ENCODE data around the gene GNL2.

Gene GNL2

GRCh38 chr1:37574834-37575480, 20.8 kb downstream of the GNL2 start:
- Histone ChIP-seq H2BK15ac (ENCODE audit: low read depth, poor library complexity, severe bottlenecking) (no peak overlapping the region), H3K14ac (ENCODE audit: low read length in 2 of 2) (no peak overlapping the region), H2BK120ac (ENCODE audit: low read depth, low read length) (peak overlapping the region; percentile 67), H3K27me3 (ENCODE audit: control insufficient read depth in 1 of 2, insufficient read depth in 1 of 2, low read length in 2 of 2) (no peaks in the 10 kb centered on the region), H3K4me3 (ENCODE audit: insufficient read depth in 1 of 2, low read depth in 1 of 2, low read length in 2 of 2) (peak overlapping the region in 1 of 2 experiments; percentile 1), H3K36me3 (ENCODE audit: control insufficient read depth in 1 of 2, insufficient read depth in 2 of 2, low read depth in 1 of 2, low read length in 2 of 2) (peaks cover 50 to 87% of the 10 kb centered on the region in 2 experiments), H2AFZ (ENCODE audit: low read depth, low read length) (no peak overlapping the region), H2BK12ac (ENCODE audit: low read length in 2 of 2) (no peak overlapping the region), H3K9ac (ENCODE audit: low read length) (peak overlapping the region; percentile 67), H3K4me2 (ENCODE audit: low read length, poor library complexity, severe bottlenecking) (no peak overlapping the region), H3K9me3 (ENCODE audit: control insufficient read depth, low read length) (no peaks in the 10 kb centered on the region), H3K18ac (ENCODE audit: low read depth in 1 of 2, low read length in 2 of 2) (peak overlapping the region; percentile 77 to 80), H3K79me1 (replicated peaks; ENCODE audit: low read length, poor library complexity, severe bottlenecking) (peaks cover 30% of the 10 kb centered on the region), H3K4ac (ENCODE audit: low read depth in 1 of 2, low read length in 2 of 2) (no peak overlapping the region), H3K23ac (ENCODE audit: low read length in 2 of 2) (no peak overlapping the region), H4K91ac (ENCODE audit: low read length) (peak overlapping the region; percentile 74), H3K27ac (ENCODE audit: low read length, poor library complexity, severe bottlenecking) (no peak overlapping the region), H2AK5ac (ENCODE audit: low read length, severe bottlenecking) (no peak overlapping the region), H2BK5ac (ENCODE audit: low read depth, low read length, poor library complexity, severe bottlenecking) (no peak overlapping the region), H4K8ac (ENCODE audit: low read length) (peak overlapping the region; percentile 35), H3K4me1 (ENCODE audit: control insufficient read depth, insufficient read depth, low read depth, low read length) (no peaks in the 10 kb centered on the region)
- peak; percentile 98 for DNase-seq
- WGBS = 6% methylated on average over 7 of the region's 7 CpGs

GRCh38 chr1:37570528-37571334, 25.0 kb downstream of the GNL2 start:
- WGBS = 82% methylated on average over 1 of the region's 3 CpGs
- no peak overlapping the region for H3K14ac ChIP-seq (ENCODE audit: low read length in 2 of 2)

GRCh38 chr1:37567023-37567422, 28.7 kb downstream of the GNL2 start:
- WGBS = 52% methylated on average over 3 of the region's 3 CpGs
- Histone ChIP-seq H3K18ac (ENCODE audit: low read depth in 1 of 2, low read length in 2 of 2) (no peak overlapping the region), H4K8ac (ENCODE audit: low read length) (no peak overlapping the region), H2BK12ac (ENCODE audit: low read length in 2 of 2) (no peak overlapping the region), H2AFZ (ENCODE audit: low read depth, low read length) (no peak overlapping the region), H3K23ac (ENCODE audit: low read length in 2 of 2) (no peak overlapping the region), H3K79me1 (replicated peaks; ENCODE audit: low read length, poor library complexity, severe bottlenecking) (peaks cover 12% of the 10 kb centered on the region), H3K36me3 (ENCODE audit: control insufficient read depth in 1 of 2, insufficient read depth in 2 of 2, low read depth in 1 of 2, low read length in 2 of 2) (peaks cover 43 to 83% of the 10 kb centered on the region in 2 experiments), H4K91ac (ENCODE audit: low read length) (no peak overlapping the region), H3K4me3 (ENCODE audit: insufficient read depth in 1 of 2, low read depth in 1 of 2, low read length in 2 of 2) (no peak overlapping the region), H2BK15ac (ENCODE audit: low read depth, poor library complexity, severe bottlenecking) (no peak overlapping the region), H3K27me3 (ENCODE audit: control insufficient read depth in 1 of 2, insufficient read depth in 1 of 2, low read length in 2 of 2) (no peaks in the 10 kb centered on the region), H2AK5ac (ENCODE audit: low read length, severe bottlenecking) (no peak overlapping the region), H3K27ac (ENCODE audit: low read length, poor library complexity, severe bottlenecking) (no peak overlapping the region), H3K9ac (ENCODE audit: low read length) (peak overlapping the region; percentile 40), H3K9me3 (ENCODE audit: control insufficient read depth, low read length) (no peaks in the 10 kb centered on the region), H3K4me2 (ENCODE audit: low read length, poor library complexity, severe bottlenecking) (no peak overlapping the region), H3K4ac (ENCODE audit: low read depth in 1 of 2, low read length in 2 of 2) (no peak overlapping the region), H2BK120ac (ENCODE audit: low read depth, low read length) (no peak overlapping the region), H3K4me1 (ENCODE audit: control insufficient read depth, insufficient read depth, low read depth, low read length) (no peaks in the 10 kb centered on the region), H3K14ac (ENCODE audit: low read length in 2 of 2) (no peak overlapping the region), H2BK5ac (ENCODE audit: low read depth, low read length, poor library complexity, severe bottlenecking) (no peak overlapping the region)
- DNase-seq = peak; percentile 90

More at GRCh38 chr1:37570528-37571334, 25.0 kb downstream of the GNL2 start:
- no peak overlapping the region for H3K18ac ChIP-seq (ENCODE audit: low read depth in 1 of 2, low read length in 2 of 2)
- no peak for DNase-seq
- H3K36me3 ChIP-seq (ENCODE audit: control insufficient read depth in 1 of 2, insufficient read depth in 2 of 2, low read depth in 1 of 2, low read length in 2 of 2) = peaks cover 53 to 96% of the 10 kb centered on the region in 2 experiments
- no peak overlapping the region for H4K91ac ChIP-seq (ENCODE audit: low read length)
- H3K27ac ChIP-seq (ENCODE audit: low read length, poor library complexity, severe bottlenecking) = no peak overlapping the region
- H3K9ac ChIP-seq (ENCODE audit: low read length) = no peak overlapping the region
- no peak overlapping the region for H4K8ac ChIP-seq (ENCODE audit: low read length)
- no peaks in the 10 kb centered on the region for H3K27me3 ChIP-seq (ENCODE audit: control insufficient read depth in 1 of 2, insufficient read depth in 1 of 2, low read length in 2 of 2)
- no peak overlapping the region for H3K4me2 ChIP-seq (ENCODE audit: low read length, poor library complexity, severe bottlenecking)
- H2BK15ac ChIP-seq (ENCODE audit: low read depth, poor library complexity, severe bottlenecking) = no peak overlapping the region
- H3K9me3 ChIP-seq (ENCODE audit: control insufficient read depth, low read length) = no peaks in the 10 kb centered on the region
- no peak overlapping the region for H2AK5ac ChIP-seq (ENCODE audit: low read length, severe bottlenecking)
- H3K79me1 ChIP-seq (replicated peaks; ENCODE audit: low read length, poor library complexity, severe bottlenecking) = peaks cover 25% of the 10 kb centered on the region
- no peak overlapping the region for H2BK5ac ChIP-seq (ENCODE audit: low read depth, low read length, poor library complexity, severe bottlenecking)
- no peaks in the 10 kb centered on the region for H3K4me1 ChIP-seq (ENCODE audit: control insufficient read depth, insufficient read depth, low read depth, low read length)
- no peak overlapping the region for H3K4me3 ChIP-seq (ENCODE audit: insufficient read depth in 1 of 2, low read depth in 1 of 2, low read length in 2 of 2)
- no peak overlapping the region for H2AFZ ChIP-seq (ENCODE audit: low read depth, low read length)
- H3K4ac ChIP-seq (ENCODE audit: low read depth in 1 of 2, low read length in 2 of 2) = no peak overlapping the region
- no peak overlapping the region for H2BK12ac ChIP-seq (ENCODE audit: low read length in 2 of 2)
- H3K23ac ChIP-seq (ENCODE audit: low read length in 2 of 2) = no peak overlapping the region
- no peak overlapping the region for H2BK120ac ChIP-seq (ENCODE audit: low read depth, low read length)

GRCh38 chr1:37564892-37565291, 30.8 kb downstream of the GNL2 start:
- Histone ChIP-seq H2BK120ac (ENCODE audit: low read depth, low read length) (no peak overlapping the region), H3K4me2 (ENCODE audit: low read length, poor library complexity, severe bottlenecking) (no peak overlapping the region), H2BK15ac (ENCODE audit: low read depth, poor library complexity, severe bottlenecking) (no peak overlapping the region), H3K9me3 (ENCODE audit: control insufficient read depth, low read length) (no peaks in the 10 kb centered on the region), H3K14ac (ENCODE audit: low read length in 2 of 2) (no peak overlapping the region), H3K4me1 (ENCODE audit: control insufficient read depth, insufficient read depth, low read depth, low read length) (peaks cover 4% of the 10 kb centered on the region), H3K79me1 (replicated peaks; ENCODE audit: low read length, poor library complexity, severe bottlenecking) (peaks cover 6% of the 10 kb centered on the region), H3K4me3 (ENCODE audit: insufficient read depth in 1 of 2, low read depth in 1 of 2, low read length in 2 of 2) (no peak overlapping the region), H3K27ac (ENCODE audit: low read length, poor library complexity, severe bottlenecking) (no peak overlapping the region), H2BK5ac (ENCODE audit: low read depth, low read length, poor library complexity, severe bottlenecking) (no peak overlapping the region), H3K9ac (ENCODE audit: low read length) (no peak overlapping the region), H3K36me3 (ENCODE audit: control insufficient read depth in 1 of 2, insufficient read depth in 2 of 2, low read depth in 1 of 2, low read length in 2 of 2) (peaks cover 46 to 73% of the 10 kb centered on the region in 2 experiments), H4K8ac (ENCODE audit: low read length) (no peak overlapping the region), H3K27me3 (ENCODE audit: control insufficient read depth in 1 of 2, insufficient read depth in 1 of 2, low read length in 2 of 2) (no peaks in the 10 kb centered on the region), H2BK12ac (ENCODE audit: low read length in 2 of 2) (peak overlapping the region in 1 of 2 experiments; percentile 28), H3K18ac (ENCODE audit: low read depth in 1 of 2, low read length in 2 of 2) (no peak overlapping the region), H4K91ac (ENCODE audit: low read length) (peak overlapping the region; percentile 67), H2AK5ac (ENCODE audit: low read length, severe bottlenecking) (no peak overlapping the region), H2AFZ (ENCODE audit: low read depth, low read length) (no peak overlapping the region), H3K23ac (ENCODE audit: low read length in 2 of 2) (no peak overlapping the region), H3K4ac (ENCODE audit: low read depth in 1 of 2, low read length in 2 of 2) (no peak overlapping the region)
- DNase-seq = no peak
